Endothelial cell of umbilical vein (primary cell): ENCODE results near the gene CDC40. TPM values are rescaled to one million over a fixed set of nuclear protein-coding genes. Genes with fewer than 3 reads are reported as not detected.

Experiments
- BruUV-seq: library from RNA; stranded (reverse); fragments of 400-500 nt; replicated peaks from 2 replicates; lab custom pipeline; 2021; lab: Mats Ljungman, UMichigan
- CTCF ChIA-PET: fragments of 300-600, 350-600 bp; sonication (Branson Sonifier 250); formaldehyde crosslinking; loops from one replicate; lab custom pipeline; 2021; ENCODE audit warnings: antibody characterized with exemption, inconsistent platforms; lab: Charles Lee
- POLR2A ChIA-PET: fragments of 300-600, 350-600 bp; sonication (Branson Sonifier 250); formaldehyde crosslinking; loops from one replicate; lab custom pipeline; 2021; ENCODE audit warnings: antibody characterized with exemption, inconsistent platforms; lab: Charles Lee
- DNase-seq: peaks from one replicate; pipeline ENCODE4 v3.0.0-alpha.2; 2011; ENCODE audit warnings: low read depth, low spot score
- FAIRE-seq: peaks from 2 replicates; lab custom pipeline; 2011; peaks lifted over from hg19 to GRCh38; lab: Jason Lieb, UNC
- H2AFZ ChIP-seq: 2 replicates; pipeline ENCODE4 v1.6.0; 2012; ENCODE audit warnings: low read depth, low read length, control low read depth, inconsistent platforms
- H3K27ac ChIP-seq: 2 replicates; pipeline ENCODE4 v1.5.1; 2011; ENCODE audit warnings: low read depth, mild to moderate bottlenecking, control low read depth, low read length, moderate library complexity; ENCODE audit not compliant: insufficient read depth
- H3K27me3 ChIP-seq, 2 experiments: 2 replicates each; pipeline versions ENCODE4 v1.6.0 to v1.6.1; 2011; ENCODE audit warnings: low read length in 2 of 2, mixed read lengths in 1 of 2; ENCODE audit not compliant: control insufficient read depth in 2 of 2, insufficient read depth in 2 of 2
- H3K36me3 ChIP-seq, 2 experiments: 2 replicates in 1 of 2; 3 replicates in 1 of 2; pipeline ENCODE4 v1.5.1; 2011; ENCODE audit warnings: low read length in 2 of 2, mild to moderate bottlenecking in 1 of 2, moderate library complexity in 1 of 2; ENCODE audit not compliant: control insufficient read depth in 2 of 2, insufficient read depth in 2 of 2; ENCODE audit errors: extremely low read depth in 1 of 2
- H3K4me1 ChIP-seq: 3 replicates; pipeline ENCODE4 v1.5.1; 2011; ENCODE audit warnings: mild to moderate bottlenecking, low read length; ENCODE audit not compliant: control insufficient read depth, insufficient read depth; ENCODE audit errors: extremely low read depth
- H3K4me2 ChIP-seq: 2 replicates; pipeline ENCODE4 v1.6.1; 2011; ENCODE audit warnings: low read length, control low read depth, mixed read lengths; ENCODE audit not compliant: insufficient read depth
- H3K4me3 ChIP-seq, 3 experiments: fragments of 200-600 bp in 1 of 3; sonication (generic), shearing (Covaris generic) in 1 of 3; replicated peaks in 1 of 3; 2 replicates each; pipeline ENCODE4 v1.5.1; 2011 to 2016; ENCODE audit warnings: control low read depth in 3 of 3, low read length in 3 of 3, mild to moderate bottlenecking in 2 of 3, inconsistent platforms in 1 of 3, low read depth in 1 of 3, moderate library complexity in 1 of 3; ENCODE audit not compliant: insufficient read depth in 1 of 3
- H3K79me2 ChIP-seq: 2 replicates; pipeline ENCODE4 v1.6.0; 2012; ENCODE audit warnings: low read length, inconsistent platforms; ENCODE audit not compliant: control insufficient read depth, insufficient read depth
- H3K9ac ChIP-seq: replicated peaks from 2 replicates; pipeline ENCODE3; 2011; ENCODE audit warnings: low read length, control low read depth; ENCODE audit not compliant: insufficient read depth; ENCODE audit errors: extremely low read depth
- H3K9me1 ChIP-seq: replicated peaks from 3 replicates; pipeline ENCODE4 v1.6.0; 2011; ENCODE audit warnings: mild to moderate bottlenecking, low read length; ENCODE audit not compliant: control insufficient read depth, insufficient read depth; ENCODE audit errors: extremely low read depth
- H3K9me3 ChIP-seq: replicated peaks from 2 replicates; pipeline ENCODE4 v1.5.1; 2012; ENCODE audit warnings: low read length, inconsistent platforms; ENCODE audit not compliant: control insufficient read depth, insufficient read depth
- H4K20me1 ChIP-seq: replicated peaks from 2 replicates; pipeline ENCODE3; 2011; ENCODE audit warnings: mild to moderate bottlenecking, low read length; ENCODE audit not compliant: control insufficient read depth, insufficient read depth; ENCODE audit errors: extremely low read depth
- FOS ChIP-seq: IDR thresholded peaks from 2 replicates; pipeline ENCODE4 v1.6.1; 2011; ENCODE audit warnings: mild to moderate bottlenecking, low read length, moderate library complexity, borderline replicate concordance; ENCODE audit not compliant: insufficient read depth
- GATA2 ChIP-seq: IDR thresholded peaks from 2 replicates; pipeline ENCODE4 v1.7.0; 2011; ENCODE audit warnings: low read depth, mild to moderate bottlenecking, moderate library complexity, mixed read lengths, low read length; ENCODE audit not compliant: insufficient read length, insufficient read depth
- JUN ChIP-seq: IDR thresholded peaks from 2 replicates; pipeline ENCODE4 v1.6.1; 2011; ENCODE audit warnings: borderline replicate concordance, low read depth; ENCODE audit not compliant: insufficient read length, insufficient read depth
- MYC ChIP-seq: IDR thresholded peaks from one replicate; pipeline ENCODE4 v1.6.1; 2011; ENCODE audit warnings: mild to moderate bottlenecking, low read depth, low read length
- POLR2AphosphoS5 ChIP-seq: IDR thresholded peaks from 2 replicates; pipeline ENCODE4 v1.6.1; 2012; ENCODE audit warnings: low read depth, mild to moderate bottlenecking, control low read depth, low read length, moderate library complexity; ENCODE audit not compliant: insufficient read depth
- dilution Hi-C: fragments of 300-500 bp; cut with MboI; formaldehyde crosslinking; loops from one replicate; pipeline ENCODE4 v1.15.0; 2019; ENCODE audit warnings: low sequenced_read_pairs; ENCODE audit not compliant: extremely low pct_ligation_motif_present
- intact Hi-C: fragments of 100-400 bp; cut with micrococcal nuclease; formaldehyde crosslinking; loops from one replicate; pipeline ENCODE4 v1.10.0; 2022
- polyA plus RNA-seq, 4 experiments: library from polyadenylated mRNA; depleted of rRNA in 3 of 4; stranded (reverse) in 3 of 4; unstranded in 1 of 4; fragments of >200 nt; gene quantifications; 2 replicates each; pipeline versions ENCODE4 v1.2.1 to v1.2.3, GENCODE V29; 2011 to 2012; ENCODE audit warnings: missing spikeins in 1 of 4
- total RNA-seq: library from RNA; stranded (reverse); gene quantifications from 2 replicates; pipeline ENCODE4 v1.2.3, GENCODE V29; 2021
- TF ChIP-seq, protein P1 (sequence below): IDR thresholded peaks from 2 replicates; pipeline ENCODE4 v1.6.1; 2011; ENCODE audit not compliant: insufficient read depth, insufficient read length
- TF ChIP-seq, protein P2 (sequence below), 2 donors: IDR thresholded peaks; 1 replicate in 1 of 2; 2 replicates in 1 of 2; pipeline ENCODE4 v1.5.1; 2011; ENCODE audit warnings: low read length in 2 of 2, mild to moderate bottlenecking in 2 of 2, moderate library complexity in 2 of 2, control low read depth in 1 of 2, inconsistent platforms in 1 of 2, low read depth in 1 of 2; ENCODE audit not compliant: insufficient read depth in 1 of 2; ENCODE audit errors: extremely low read depth in 1 of 2

Gene CDC40
- total and polyA plus RNA-seq, 2 donors (not counting 3 experiments of a cell fraction or from before 2014, with no cell fraction given) = 7.2 to 18.5 TPM

DNA sequence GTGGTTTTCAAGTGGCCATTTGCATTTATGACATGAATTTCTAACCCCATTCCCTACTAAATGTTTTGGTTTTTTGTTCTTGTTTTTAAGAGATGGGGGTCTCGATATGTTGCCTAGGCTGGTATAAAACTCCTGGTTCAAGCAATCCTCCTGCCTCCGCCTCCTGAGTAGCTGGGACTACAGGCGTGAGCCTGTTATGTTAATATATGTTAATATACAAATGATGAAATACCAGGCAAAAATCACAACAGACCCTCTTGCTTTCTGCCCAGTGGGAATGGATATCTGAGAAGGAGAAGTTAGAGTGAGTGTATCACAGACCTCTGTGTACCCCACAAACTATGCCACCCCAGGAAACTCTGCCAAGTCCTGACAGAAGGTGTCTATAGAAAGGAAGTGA lies 66.2 kb downstream of the CDC40 start:
- no peak for TF ChIP-seq GATA2
- Histone ChIP-seq H3K36me3 (no peaks in the 10 kb centered on the region), H4K20me1 (no peaks in the 10 kb centered on the region), H3K4me3 (no peak overlapping the region), H3K9me3 (no peaks in the 10 kb centered on the region), H3K9ac (no peak overlapping the region), H3K79me2 (no peaks in the 10 kb centered on the region), H3K9me1 (no peaks in the 10 kb centered on the region), H3K4me1 (no peaks in the 10 kb centered on the region), H3K27ac (no peak overlapping the region), H3K27me3 (no peaks in the 10 kb centered on the region), H2AFZ (no peak overlapping the region), H3K4me2 (no peak overlapping the region)
- CTCF ChIA-PET = interaction anchor here (0.5 to 1.0 kb wide), 3 partner anchors 9 to 437 kb away, joined by 3 read pairs; no protein-coding TSS in a partner anchor
- dilution Hi-C loops = no loop called here
- FAIRE-seq = no peak
- intact Hi-C loops = no loop called here
- POLR2A ChIA-PET = no interaction called here
- DNase-seq = no peak
- no TSS peak for BruUV-seq

DNA sequence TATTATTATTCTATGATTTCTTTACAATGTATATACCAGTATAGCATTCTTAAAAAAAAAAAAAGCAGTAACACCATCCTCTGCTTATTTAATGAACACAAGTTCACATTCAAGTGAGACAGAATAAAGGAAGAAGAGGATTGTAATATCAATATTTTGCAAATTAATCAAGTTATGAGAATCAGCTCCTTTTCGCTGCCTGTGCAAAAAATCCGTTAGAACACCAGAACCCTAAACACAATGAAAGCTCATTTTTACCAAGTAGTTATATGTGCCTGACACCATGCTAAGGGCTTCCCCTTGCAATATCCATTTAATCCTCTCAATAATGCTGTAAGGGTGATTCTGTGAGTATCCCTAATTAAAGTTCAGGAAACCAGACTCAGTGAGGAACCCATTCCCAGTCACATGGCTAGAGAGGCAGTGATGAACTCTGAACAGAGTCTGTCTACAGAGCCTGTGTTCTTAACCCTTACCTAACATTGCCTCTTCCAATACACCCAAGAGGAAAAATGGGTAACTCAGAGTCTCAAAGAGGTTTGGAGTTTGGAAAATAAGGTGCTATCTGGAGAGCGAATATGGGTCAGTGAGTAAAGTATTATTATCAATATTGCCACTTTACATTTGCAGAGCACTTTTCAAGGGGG lies 66.8 kb downstream of the CDC40 start:
- H3K4me2 ChIP-seq = no peak overlapping the region
- DNase-seq = no peak
- dilution Hi-C loops = no loop called here
- H3K36me3 ChIP-seq = no peaks in the 10 kb centered on the region
- FAIRE-seq = no peak
- POLR2A ChIA-PET = no interaction called here
- no peaks in the 10 kb centered on the region for H3K9me3 ChIP-seq
- no peaks in the 10 kb centered on the region for H3K4me1 ChIP-seq
- H2AFZ ChIP-seq = no peak overlapping the region
- H4K20me1 ChIP-seq = no peaks in the 10 kb centered on the region
- CTCF ChIA-PET = no interaction called here
- H3K79me2 ChIP-seq = no peaks in the 10 kb centered on the region
- H3K4me3 ChIP-seq = no peak overlapping the region
- intact Hi-C loops = no loop called here
- H3K9me1 ChIP-seq = no peaks in the 10 kb centered on the region
- TF ChIP-seq POLR2AphosphoS5 = no peak
- TF ChIP-seq, protein P1, sequence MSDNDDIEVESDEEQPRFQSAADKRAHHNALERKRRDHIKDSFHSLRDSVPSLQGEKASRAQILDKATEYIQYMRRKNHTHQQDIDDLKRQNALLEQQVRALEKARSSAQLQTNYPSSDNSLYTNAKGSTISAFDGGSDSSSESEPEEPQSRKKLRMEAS = no peak
- TF ChIP-seq FOS = no peak
- TF ChIP-seq, protein P2, sequence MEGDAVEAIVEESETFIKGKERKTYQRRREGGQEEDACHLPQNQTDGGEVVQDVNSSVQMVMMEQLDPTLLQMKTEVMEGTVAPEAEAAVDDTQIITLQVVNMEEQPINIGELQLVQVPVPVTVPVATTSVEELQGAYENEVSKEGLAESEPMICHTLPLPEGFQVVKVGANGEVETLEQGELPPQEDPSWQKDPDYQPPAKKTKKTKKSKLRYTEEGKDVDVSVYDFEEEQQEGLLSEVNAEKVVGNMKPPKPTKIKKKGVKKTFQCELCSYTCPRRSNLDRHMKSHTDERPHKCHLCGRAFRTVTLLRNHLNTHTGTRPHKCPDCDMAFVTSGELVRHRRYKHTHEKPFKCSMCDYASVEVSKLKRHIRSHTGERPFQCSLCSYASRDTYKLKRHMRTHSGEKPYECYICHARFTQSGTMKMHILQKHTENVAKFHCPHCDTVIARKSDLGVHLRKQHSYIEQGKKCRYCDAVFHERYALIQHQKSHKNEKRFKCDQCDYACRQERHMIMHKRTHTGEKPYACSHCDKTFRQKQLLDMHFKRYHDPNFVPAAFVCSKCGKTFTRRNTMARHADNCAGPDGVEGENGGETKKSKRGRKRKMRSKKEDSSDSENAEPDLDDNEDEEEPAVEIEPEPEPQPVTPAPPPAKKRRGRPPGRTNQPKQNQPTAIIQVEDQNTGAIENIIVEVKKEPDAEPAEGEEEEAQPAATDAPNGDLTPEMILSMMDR (IDR thresholded peaks at IDR 0.05; ENCODE audit: extremely low read depth in 1 of 2, insufficient read depth in 1 of 2, low read depth in 1 of 2, low read length in 2 of 2) = no peak
- TF ChIP-seq MYC = no peak
- TF ChIP-seq JUN = no peak
- no peak overlapping the region for H3K27ac ChIP-seq
- H3K9ac ChIP-seq = no peak overlapping the region
- no peaks in the 10 kb centered on the region for H3K27me3 ChIP-seq
- no TSS peak for BruUV-seq
